ENCODE measurements around the gene KIAA0753. TPM values are rescaled to one million over a fixed set of nuclear protein-coding genes. Genes with fewer than 3 reads are reported as not detected.

Gene KIAA0753
- total and polyA plus RNA-seq, 2 of the 8 experiments (the other 6 are each of a cell fraction or from before 2014, with no cell fraction given): 5.0 to 27.1 TPM

DNA sequence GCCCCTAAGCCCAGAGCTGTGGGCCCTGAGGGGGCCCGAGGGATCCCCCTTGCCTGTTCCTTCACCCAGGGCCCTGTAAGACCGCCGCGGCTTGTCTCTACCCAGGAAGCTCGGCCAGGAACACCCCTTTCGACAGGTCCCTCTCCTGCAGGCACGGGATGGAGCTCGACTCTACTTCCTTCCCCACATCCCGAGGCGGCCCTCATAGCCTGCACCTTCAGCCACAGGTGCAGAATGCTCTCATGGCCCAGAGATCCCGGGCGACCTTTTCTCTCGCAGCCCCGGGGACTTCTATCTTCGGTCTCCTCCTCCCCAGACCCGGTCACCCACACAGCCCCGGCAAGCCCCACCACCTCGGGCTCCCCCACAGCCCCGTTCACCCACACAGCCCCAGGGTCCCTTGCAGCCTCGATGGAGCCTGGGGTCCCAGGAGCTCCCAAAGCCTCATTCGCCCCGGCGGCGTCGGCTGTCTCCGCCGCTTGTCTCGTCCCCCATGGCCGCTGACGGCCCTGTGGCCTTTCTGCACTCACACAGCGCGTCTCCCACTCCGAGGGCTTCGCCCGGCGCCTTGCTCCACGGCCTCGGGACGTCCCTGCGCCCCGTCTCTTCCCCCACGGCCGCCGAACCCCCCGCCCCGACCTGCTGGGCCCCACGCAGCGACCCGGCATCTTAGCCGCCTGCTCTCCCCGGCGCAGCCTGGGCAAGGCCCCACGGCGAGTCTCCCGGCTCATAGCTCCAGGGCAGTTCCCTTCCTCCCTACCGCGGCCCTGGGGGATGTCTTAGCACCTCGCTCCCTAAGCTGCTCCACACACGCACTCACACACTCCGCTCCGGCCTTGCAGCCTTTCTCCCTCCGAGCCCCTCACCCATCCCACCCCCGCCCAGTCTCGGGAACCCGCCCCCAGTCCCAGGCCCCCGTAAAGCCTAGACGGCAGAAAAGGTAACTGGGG, 650 bp downstream of the KIAA0753 start:
- WGBS, 2 experiments (ENCODE audit: extremely low coverage in 1 of 2, insufficient coverage in 1 of 2, insufficient read length in 1 of 2, insufficient replicate concordance in 2 of 2, low coverage in 1 of 2, low lambda C conversion rate in 2 of 2, missing lambda C conversion rate in 1 of 2): 6% methylated on average over 33 of the region's 67 CpGs; no CpG with 5 or more reads in 1 of the 2 experiments
- Histone ChIP-seq H4K20me1 (replicated peaks in 1 of 2; ENCODE audit: control insufficient read depth in 1 of 2, insufficient read depth in 2 of 2, low read length in 2 of 2) (peaks cover 0 to 10% of the 10 kb centered on the region in 2 experiments), H3K23me2 (ENCODE audit: low read depth, low read length) (peaks cover 10% of the 10 kb centered on the region), H3K9ac (replicated peaks in 1 of 4; ENCODE audit: extremely low read depth in 1 of 4, low read depth in 3 of 4, low read length in 3 of 4) (peak overlapping the region in 3 of 4 experiments; percentile 79 to 86 (median 86); a peak in 5 of 7 replicates), H3K4me1 (replicated peaks in 1 of 4; ENCODE audit: control insufficient read depth in 3 of 4, insufficient read depth in 4 of 4, low read length in 3 of 4) (peaks cover 0 to 10% (median 2%) of the 10 kb centered on the region in 4 experiments; a peak in 4 of 7 replicates), H2AK5ac (ENCODE audit: low read depth, low read length) (no peak overlapping the region), H3K4me3 (ENCODE audit: extremely low read depth in 1 of 4, insufficient read depth in 2 of 4, low read depth in 3 of 4, low read length in 4 of 4) (peak overlapping the region; percentile 87 to 98 (median 92)), H4K5ac (ENCODE audit: insufficient read length, low read depth, low read length) (no peak overlapping the region), H3K79me2 (ENCODE audit: control insufficient read depth in 1 of 2, insufficient read depth in 2 of 2, low read length in 2 of 2) (peaks cover 0 to 32% of the 10 kb centered on the region in 2 experiments; a peak in 2 of 4 replicates), H2BK5ac (ENCODE audit: low read depth, low read length) (no peak overlapping the region), H2BK20ac (ENCODE audit: low read length) (no peak overlapping the region), H3K4me2 (ENCODE audit: insufficient read depth in 1 of 2, low read depth in 2 of 2, low read length in 2 of 2) (peak overlapping the region; percentile 77 to 98), H3K18ac (ENCODE audit: extremely low read depth, low read length) (no peak overlapping the region), H2BK120ac (replicated peaks; ENCODE audit: low read depth, low read length) (no peak overlapping the region), H4K8ac (ENCODE audit: extremely low read depth, insufficient read depth, low read length) (no peak overlapping the region), H3K14ac (ENCODE audit: insufficient read length) (no peak overlapping the region), H3K27ac (ENCODE audit: low read depth, low read length) (peak overlapping the region; percentile 95; the same call in 1 of the 2 replicates), H3K79me1 (ENCODE audit: low read depth, low read length) (0 out of 2 replicates have a peak, but pooled peaks cover 4% of the 10 kb centered on the region), H2BK12ac (ENCODE audit: low read depth, low read length) (no peak overlapping the region), H2BK15ac (ENCODE audit: low read length) (no peak overlapping the region), H2AFZ (ENCODE audit: low read length) (no peak overlapping the region), H3K56ac (replicated peaks; ENCODE audit: insufficient read length, low read depth, low read length) (no peak overlapping the region), H3K23ac (ENCODE audit: insufficient read length) (no peak overlapping the region), H3K4ac (replicated peaks; ENCODE audit: insufficient read length, low read depth, low read length) (no peak overlapping the region), H4K91ac (replicated peaks; ENCODE audit: insufficient read length, low read length) (no peak overlapping the region), H3K9me3 (ENCODE audit: insufficient read depth in 2 of 2, low read depth in 1 of 2, low read length in 1 of 2) (no peaks in the 10 kb centered on the region), H3K36me3 (ENCODE audit: control insufficient read depth in 2 of 4, insufficient read depth in 4 of 4, low read length in 3 of 4) (peaks cover 0 to 25% (median 9%) of the 10 kb centered on the region in 4 experiments; a peak in 5 of 8 replicates), H3K27me3 (replicated peaks in 1 of 4; ENCODE audit: control insufficient read depth in 3 of 4, extremely low read depth in 1 of 4, insufficient read depth in 3 of 4, low read length in 3 of 4) (no peaks in the 10 kb centered on the region)
- FAIRE-seq: no peak
- DNase-seq (ENCODE audit: low read depth in 1 of 2, low spot score in 2 of 2): no peak
- POLR2A ChIA-PET (ENCODE audit: partially characterized antibody): interaction anchor here (0.9 to 2.5 kb wide), 8 partner anchors 11 to 195 kb away, joined by 3 to 11 read pairs (median 3); partner anchors contain the start of genes C17orf100, MED31 and PIMREG
- CTCF ChIA-PET (ENCODE audit: partially characterized antibody): interaction anchor here (1.0 to 1.2 kb wide), 2 partner anchors 9 to 168 kb away, joined by 3 to 4 read pairs; no protein-coding TSS in a partner anchor
- TF ChIP-seq PHF8 (conservative IDR thresholded peaks at IDR 0.05; ENCODE audit: low read depth, low read length) (0 out of 2 replicates have a peak, but pooled peaks have one; percentile 4), CHD2 (IDR thresholded peaks at IDR 0.05; ENCODE audit: low read length) (no peak)
